Heart left ventricle (tissue), 13 donors: ENCODE data around the gene GOLGA3.

Source experiments
- CTCF ChIP-seq, 12 donors: fragments of 200-600 bp; sonication (generic) in 4 of 12; IDR thresholded peaks; one replicate each; pipeline versions ENCODE4 v1.5.0 to v1.8.0; 2018 to 2022; ENCODE audit warnings: antibody characterized with exemption in 12 of 12, mild to moderate bottlenecking in 5 of 12
- POLR2A ChIP-seq, 2 donors: fragments of 450-650 bp; IDR thresholded peaks; one replicate each; pipeline ENCODE4 v1.6.1; 2017; ENCODE audit warnings: antibody characterized with exemption in 2 of 2, mild to moderate bottlenecking in 2 of 2, moderate library complexity in 2 of 2
- donor health status: ischemic (EF 13 %, LVEDD 7.1; RV severe dilation, severe dysfunction).
- donor health status: DM: no; HTN: yes; CAD: no.
- donor health status: DM: no; HTN: no; CAD: no.
- donor health status: ischemic (EF 25% LVEDD 6.9; RV normal size, moderate dysfunction).
- donor health status: ischemic (EF 25% LVEDD 5.7; RV mildly dilated, moderate dysfunction).
- donor health status: ischemic (EF 35%, LVEDD 5.7; RV mildly dilated, moderate dysfunction).
- donor health status: nonischemic (EF 11% LVEDD 7.7; RV severe dilation, severe dysfunction).
- donor health status: DM: yes; HTN: yes; CAD: no.
- donor health status: PGD.
- donor health status: ischemic (EF 29% LVEDD 5.4; RV normal size, mild dysfunction).
- donor health status: nonischemic (EF 23%, LVEDD 6.1; RV moderate dilation, normal function).

- TF ChIP-seq POLR2A (IDR thresholded peaks at IDR 0.05) (no peak), CTCF (IDR thresholded peaks at IDR 0.05) (no peak)
These were observed 39.6 kb downstream of the GOLGA3 start for GRCh38 chr12:132789099-132789471.
